Type B pancreatic cell (in vitro differentiated cells): Measurements from ENCODE around the gene TST. TPM values are rescaled to one million over a fixed set of nuclear protein-coding genes. Genes with fewer than 3 reads are reported as not detected.

Experiments
- DNase-seq: peaks from one replicate; pipeline ENCODE4 v3.0.0; 2021; ENCODE audit warnings: mixed read lengths; ENCODE audit not compliant: unreplicated experiment; ENCODE audit errors: extremely low spot score
- H3K27ac Mint-ChIP-seq: 2 replicates; pipeline ENCODE4 v1.8.0; 2021; ENCODE audit warnings: mild to moderate bottlenecking, mixed read lengths
- H3K27me3 Mint-ChIP-seq: 2 replicates; pipeline ENCODE4 v1.8.0; 2021; ENCODE audit warnings: mixed read lengths
- H3K36me3 Mint-ChIP-seq: 2 replicates; pipeline ENCODE4 v1.8.0; 2021; ENCODE audit warnings: mixed read lengths
- H3K4me1 Mint-ChIP-seq: one replicate; pipeline ENCODE4 v1.8.0; 2021; ENCODE audit warnings: mixed read lengths; ENCODE audit not compliant: unreplicated experiment
- H3K4me3 Mint-ChIP-seq: 2 replicates; pipeline ENCODE4 v1.8.0; 2021; ENCODE audit warnings: mild to moderate bottlenecking, mixed read lengths
- H3K9me3 Mint-ChIP-seq: 2 replicates; pipeline ENCODE4 v1.8.0; 2021; ENCODE audit warnings: mixed read lengths
- total RNA-seq: library from RNA; stranded (reverse); gene quantifications from 2 replicates; pipeline ENCODE4 v1.2.1, GENCODE V29; 2021; ENCODE audit warnings: low replicate concordance
- TF ChIP-seq, protein P1 (sequence below): fragments of 200-600 bp; sonication (generic); conservative IDR thresholded peaks from 2 replicates; pipeline ENCODE4 v1.5.0; 2021; ENCODE audit warnings: antibody characterized with exemption, mild to moderate bottlenecking

The TST gene
- total RNA-seq, 1 donor from 2014 or later, result 34.0 TPM

DNA sequence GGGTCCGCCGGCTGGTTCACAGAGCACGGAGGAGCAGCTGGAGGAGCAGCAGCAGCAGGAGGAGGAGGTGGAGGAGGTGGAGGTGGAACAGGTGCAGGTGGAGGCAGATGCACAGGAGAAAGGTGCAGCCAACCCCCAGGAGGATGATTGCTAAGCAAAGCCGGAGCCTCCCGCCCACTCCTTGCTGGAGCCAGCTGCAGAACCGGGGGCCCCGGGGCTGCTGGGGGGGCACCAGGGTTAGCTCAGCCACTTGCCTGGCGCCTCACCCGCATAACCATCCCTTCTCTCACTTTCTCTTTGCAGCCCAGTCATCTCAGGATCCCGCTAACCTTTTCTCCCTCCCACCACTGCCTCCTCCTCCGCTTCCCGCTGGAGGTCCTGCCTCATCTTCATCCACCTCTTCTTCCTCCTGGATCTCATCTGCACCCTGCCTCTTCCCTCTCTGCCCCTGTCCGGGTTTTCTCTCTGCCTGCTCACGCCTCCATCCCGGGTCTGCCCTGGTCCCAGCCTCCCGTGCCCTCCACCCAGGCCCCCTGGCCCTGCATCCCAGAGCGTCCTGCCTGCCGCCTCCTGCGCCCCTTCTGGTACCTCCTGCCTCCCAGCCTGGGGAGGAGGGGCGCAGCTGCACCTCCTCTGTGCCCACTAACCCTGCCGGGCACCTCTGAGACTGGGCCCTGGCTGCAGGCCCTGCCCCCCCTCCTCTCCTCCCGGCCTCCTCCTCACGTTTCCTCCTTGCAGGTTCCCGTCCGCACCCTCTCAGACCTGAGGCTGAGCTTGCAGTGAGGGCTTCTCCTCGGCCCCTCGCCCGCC lies 41.8 kb upstream of the TST start:
- DNase-seq, result no peak
- H3K9me3 Mint-ChIP-seq, result no peaks in the 10 kb centered on the region
- H3K27ac Mint-ChIP-seq, result no peak overlapping the region
- no peaks in the 10 kb centered on the region for H3K4me1 Mint-ChIP-seq
- TF ChIP-seq, protein P1, sequence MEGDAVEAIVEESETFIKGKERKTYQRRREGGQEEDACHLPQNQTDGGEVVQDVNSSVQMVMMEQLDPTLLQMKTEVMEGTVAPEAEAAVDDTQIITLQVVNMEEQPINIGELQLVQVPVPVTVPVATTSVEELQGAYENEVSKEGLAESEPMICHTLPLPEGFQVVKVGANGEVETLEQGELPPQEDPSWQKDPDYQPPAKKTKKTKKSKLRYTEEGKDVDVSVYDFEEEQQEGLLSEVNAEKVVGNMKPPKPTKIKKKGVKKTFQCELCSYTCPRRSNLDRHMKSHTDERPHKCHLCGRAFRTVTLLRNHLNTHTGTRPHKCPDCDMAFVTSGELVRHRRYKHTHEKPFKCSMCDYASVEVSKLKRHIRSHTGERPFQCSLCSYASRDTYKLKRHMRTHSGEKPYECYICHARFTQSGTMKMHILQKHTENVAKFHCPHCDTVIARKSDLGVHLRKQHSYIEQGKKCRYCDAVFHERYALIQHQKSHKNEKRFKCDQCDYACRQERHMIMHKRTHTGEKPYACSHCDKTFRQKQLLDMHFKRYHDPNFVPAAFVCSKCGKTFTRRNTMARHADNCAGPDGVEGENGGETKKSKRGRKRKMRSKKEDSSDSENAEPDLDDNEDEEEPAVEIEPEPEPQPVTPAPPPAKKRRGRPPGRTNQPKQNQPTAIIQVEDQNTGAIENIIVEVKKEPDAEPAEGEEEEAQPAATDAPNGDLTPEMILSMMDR, result no peak
- no peaks in the 10 kb centered on the region for H3K36me3 Mint-ChIP-seq
- no peak overlapping the region for H3K4me3 Mint-ChIP-seq
- no peaks in the 10 kb centered on the region for H3K27me3 Mint-ChIP-seq

DNA sequence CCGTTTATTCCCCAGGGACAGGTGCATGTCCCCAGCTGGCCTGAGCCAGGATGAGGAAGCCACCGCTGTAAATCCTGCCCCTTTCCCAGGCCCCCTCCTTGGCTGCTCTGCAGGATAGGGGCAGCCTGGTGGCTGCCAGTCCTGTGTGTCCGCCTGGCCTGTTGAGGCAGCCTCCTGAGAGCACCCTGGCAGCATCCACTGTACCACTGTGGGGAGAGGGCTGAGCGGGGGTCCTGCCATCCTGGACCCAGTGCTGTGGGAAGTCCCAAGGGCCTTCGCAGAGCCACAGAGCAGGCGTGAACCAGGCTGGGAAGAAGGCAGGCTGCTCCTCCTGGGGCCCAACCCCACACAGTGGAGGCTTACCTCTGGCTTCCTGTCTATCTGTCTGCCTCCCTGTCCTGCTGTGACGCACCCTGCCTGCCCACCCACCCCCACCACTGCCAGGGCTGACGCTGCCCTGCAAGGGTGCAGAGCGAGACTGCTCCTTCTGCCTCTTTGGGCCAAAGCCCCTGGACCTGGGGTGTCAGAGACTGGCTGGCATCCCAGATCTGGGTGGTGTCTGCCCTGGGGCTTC lies 40.7 kb upstream of the TST start:
- no peak for DNase-seq
- Mint-ChIP-seq H3K27me3 (no peaks in the 10 kb centered on the region), H3K4me3 (no peak overlapping the region), H3K36me3 (no peaks in the 10 kb centered on the region), H3K9me3 (no peaks in the 10 kb centered on the region), H3K4me1 (no peaks in the 10 kb centered on the region), H3K27ac (no peak overlapping the region)
- TF ChIP-seq, protein P1, result no peak

DNA sequence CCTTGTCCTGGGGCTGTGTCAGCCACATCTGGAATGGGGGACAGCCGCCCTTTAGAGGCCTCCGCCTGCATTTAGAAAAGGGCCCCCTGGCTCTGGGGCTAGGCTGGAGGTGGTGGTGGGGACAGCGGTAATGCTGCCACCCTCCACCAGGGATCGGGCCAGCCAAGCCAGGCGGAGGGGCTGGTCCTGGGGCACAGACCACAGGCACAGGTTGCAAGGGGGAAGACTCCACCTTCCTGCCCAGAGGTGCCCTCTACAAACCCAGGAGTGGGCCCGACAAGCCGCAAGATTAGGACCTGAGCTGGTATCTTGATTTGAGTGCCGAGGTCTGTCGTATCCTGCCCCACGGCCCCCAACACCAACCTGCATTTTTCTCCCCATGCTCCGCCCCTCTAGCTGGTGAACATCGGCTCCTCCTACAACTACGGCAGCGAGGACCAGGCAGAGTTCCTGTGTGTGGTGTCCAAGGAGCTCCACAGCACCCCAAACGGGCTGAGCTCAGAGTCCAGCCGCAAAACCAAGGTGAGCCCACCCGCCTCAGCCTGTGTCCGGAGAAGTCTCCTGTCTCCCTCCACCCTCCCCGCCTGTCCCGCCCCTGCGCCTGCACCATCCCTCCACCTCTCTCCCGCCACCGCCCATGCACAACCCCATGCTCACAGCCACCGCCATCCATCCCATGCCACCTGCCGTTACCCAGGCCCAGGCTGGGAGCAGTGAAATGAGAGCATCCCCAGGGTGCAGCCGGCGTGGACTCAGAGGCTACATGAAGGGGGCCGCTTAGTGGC lies 39.9 kb upstream of the TST start:
- DNase-seq, result no peak
- H3K9me3 Mint-ChIP-seq, result no peaks in the 10 kb centered on the region
- TF ChIP-seq, protein P1, result no peak
- no peak overlapping the region for H3K4me3 Mint-ChIP-seq
- no peak overlapping the region for H3K27ac Mint-ChIP-seq
- H3K27me3 Mint-ChIP-seq, result no peaks in the 10 kb centered on the region
- no peaks in the 10 kb centered on the region for H3K36me3 Mint-ChIP-seq
- no peaks in the 10 kb centered on the region for H3K4me1 Mint-ChIP-seq

DNA sequence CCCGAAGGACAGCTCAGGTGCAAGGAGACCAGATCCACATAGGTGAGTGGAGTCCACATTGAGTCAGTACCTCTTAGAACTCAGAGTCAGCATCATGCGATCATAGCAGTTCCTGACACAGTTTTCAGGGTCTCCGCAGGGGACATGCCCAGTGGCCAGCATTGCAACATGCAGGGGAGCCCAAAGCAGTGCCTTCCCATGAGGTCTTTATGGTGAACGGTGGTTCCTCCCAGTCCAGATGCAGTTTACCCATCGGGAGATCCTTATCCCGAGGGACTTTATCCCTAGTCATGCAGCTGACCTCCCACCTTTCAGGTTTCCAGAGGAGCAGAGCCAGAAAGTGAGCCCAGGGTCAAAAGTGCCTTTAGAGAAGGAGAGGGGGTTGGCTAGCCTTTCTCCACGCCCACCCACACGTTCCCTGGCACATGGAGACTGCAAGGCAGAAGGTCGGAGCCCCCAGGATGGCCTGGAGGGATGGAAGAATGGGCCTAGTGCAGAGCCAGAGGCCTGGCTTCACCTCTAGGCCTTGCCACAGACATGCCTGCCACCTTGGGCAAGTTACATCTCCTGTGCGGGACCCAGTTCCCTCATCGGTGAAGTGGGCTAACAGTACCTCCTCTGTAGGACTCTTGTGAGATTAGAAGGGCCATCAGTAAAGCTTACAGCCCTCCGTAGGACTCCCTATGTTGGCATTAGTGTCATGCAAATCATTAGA lies 38.7 kb upstream of the TST start:
- DNase-seq, result no peak
- peaks cover 8% of the 10 kb centered on the region for H3K4me1 Mint-ChIP-seq
- H3K36me3 Mint-ChIP-seq, result no peaks in the 10 kb centered on the region
- H3K27me3 Mint-ChIP-seq, result no peaks in the 10 kb centered on the region
- H3K9me3 Mint-ChIP-seq, result no peaks in the 10 kb centered on the region
- TF ChIP-seq, protein P1, result no peak
- no peak overlapping the region for H3K27ac Mint-ChIP-seq
- no peak overlapping the region for H3K4me3 Mint-ChIP-seq

DNA sequence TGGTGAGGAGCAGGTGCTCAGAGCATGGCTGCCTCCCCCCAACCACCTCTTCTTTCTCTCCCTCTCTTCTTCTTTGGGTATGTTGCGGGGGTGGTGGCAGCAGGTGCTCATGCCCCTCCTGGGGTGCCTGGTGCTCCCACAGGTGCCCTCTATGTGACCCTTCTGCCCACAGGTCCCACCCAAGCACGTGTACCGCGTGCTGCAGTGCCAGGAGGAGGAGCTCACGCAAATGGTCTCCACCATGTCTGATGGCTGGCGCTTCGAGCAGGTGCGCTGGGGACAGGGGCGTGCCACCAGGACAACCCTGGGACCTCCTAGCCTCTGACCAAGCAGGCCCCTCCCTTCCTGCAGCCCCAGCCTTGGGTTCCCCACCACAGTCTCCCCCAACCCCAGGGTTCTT lies 38.0 kb upstream of the TST start:
- DNase-seq, result no peak
- Mint-ChIP-seq H3K27ac (no peak overlapping the region), H3K4me3 (no peak overlapping the region), H3K36me3 (no peaks in the 10 kb centered on the region), H3K4me1 (peaks cover 12% of the 10 kb centered on the region), H3K27me3 (no peaks in the 10 kb centered on the region), H3K9me3 (no peaks in the 10 kb centered on the region)
- TF ChIP-seq, protein P1, result no peak
